T-cell (primary cell): ENCODE results near the gene EMD. TPM values are rescaled to one million over a fixed set of nuclear protein-coding genes. Genes with fewer than 3 reads are reported as not detected.

Experiments
- ATAC-seq, 4 experiments: fragments of 200-7000 bp in 3 of 4; fragments of 150-1000 bp in 1 of 4; cut with Tn5 transposase; replicated peaks in 1 of 4; 1 replicate in 3 of 4; 2 replicates in 1 of 4; pipeline ENCODE4 v1.10.0; 2021; ENCODE audit warnings: moderate library complexity in 3 of 4, mild to moderate bottlenecking in 2 of 4, moderate number of reproducible peaks in 1 of 4
- CTCF ChIA-PET, 2 donors: fragments of 300-600 bp; sonication (Branson Sonifier 250); formaldehyde crosslinking; loops; one replicate each; lab custom pipeline; 2022; ENCODE audit warnings: antibody characterized with exemption in 2 of 2; lab: Charles Lee
- POLR2A ChIA-PET, 2 donors: fragments of 300-600 bp; sonication (Branson Sonifier 250); formaldehyde crosslinking; loops; one replicate each; lab custom pipeline; 2022; ENCODE audit warnings: antibody characterized with exemption in 2 of 2; lab: Charles Lee
- DNase-seq, 35 experiments: peaks; one replicate each; pipeline versions ENCODE4 v3.0.0 to v3.0.0-alpha.2; 2013 to 2023
- H3K27ac ChIP-seq: one replicate; pipeline ENCODE4 v1.5.1; 2013; ENCODE audit warnings: low read length
- H3K27me3 ChIP-seq, 2 experiments: replicated peaks in 1 of 2; 1 replicate in 1 of 2; 2 replicates in 1 of 2; pipeline versions ENCODE4 v1.6.1 to v1.7.0; 2013; ENCODE audit warnings: low read length in 1 of 2, mixed read lengths in 1 of 2; ENCODE audit not compliant: control insufficient read depth in 2 of 2, insufficient read depth in 2 of 2; ENCODE audit errors: extremely low read depth in 1 of 2
- H3K36me3 ChIP-seq, 2 donors: 1 replicate in 1 of 2; 2 replicates in 1 of 2; pipeline versions ENCODE4 v1.6.1 to v1.7.0; 2013; ENCODE audit warnings: low read length in 1 of 2; ENCODE audit not compliant: control insufficient read depth in 2 of 2, insufficient read depth in 1 of 2; ENCODE audit errors: extremely low read depth in 1 of 2
- H3K4me1 ChIP-seq, 2 experiments: 1 replicate in 1 of 2; 2 replicates in 1 of 2; pipeline versions ENCODE4 v1.6.1 to v1.7.0; 2013; ENCODE audit warnings: low read length in 2 of 2, mixed read lengths in 1 of 2; ENCODE audit not compliant: insufficient read depth in 2 of 2, control insufficient read depth in 1 of 2; ENCODE audit errors: extremely low read depth in 1 of 2
- H3K4me3 ChIP-seq, 2 donors: 1 replicate in 1 of 2; 2 replicates in 1 of 2; pipeline versions ENCODE4 v1.5.1 to v1.7.0; 2013; ENCODE audit warnings: mild to moderate bottlenecking in 2 of 2, low read length in 1 of 2, moderate library complexity in 1 of 2; ENCODE audit not compliant: control insufficient read depth in 1 of 2; ENCODE audit errors: extremely low read depth in 1 of 2
- H3K9me3 ChIP-seq: 2 replicates; pipeline ENCODE4 v1.7.0; 2013
- H3K27ac Mint-ChIP-seq, 2 donors: one replicate each; pipeline ENCODE4 v1.8.0; 2020 to 2021; ENCODE audit warnings: mild to moderate bottlenecking in 2 of 2, mixed read lengths in 2 of 2
- H3K27me3 Mint-ChIP-seq, 2 donors: one replicate each; pipeline ENCODE4 v1.8.0; 2021 to 2022; ENCODE audit warnings: mixed read lengths in 2 of 2
- H3K36me3 Mint-ChIP-seq: one replicate; pipeline ENCODE4 v1.8.0; 2021; ENCODE audit warnings: mixed read lengths
- H3K4me1 Mint-ChIP-seq, 3 donors: one replicate each; pipeline ENCODE4 v1.8.0; 2020 to 2022; ENCODE audit warnings: mixed read lengths in 3 of 3, mild to moderate bottlenecking in 1 of 3
- H3K4me3 Mint-ChIP-seq, 3 donors: one replicate each; pipeline ENCODE4 v1.8.0; 2020 to 2022; ENCODE audit warnings: mild to moderate bottlenecking in 3 of 3, mixed read lengths in 3 of 3, moderate library complexity in 3 of 3
- H3K9me3 Mint-ChIP-seq, 3 donors: one replicate each; pipeline ENCODE4 v1.8.0; 2020 to 2022; ENCODE audit warnings: mixed read lengths in 3 of 3
- WGBS: methylation state at CpG from one replicate; pipeline ENCODE4 v1.1.5; 2013; ENCODE audit warnings: missing lambda C conversion rate; ENCODE audit not compliant: insufficient coverage; 5-methylcytosine and 5-hydroxymethylcytosine counted together
- total RNA-seq, 35 experiments: library from RNA in 6 of 35; stranded (reverse) in 6 of 35; fragments of 120-200 nt in 1 of 35; gene quantifications; one replicate each; pipeline versions ENCODE4 v1.2.1 to v1.2.4 and lab custom pipeline; 2013 to 2026

The EMD gene
- total RNA-seq, 5 donors from 2014 or later (not counting 1 experiment from before 2014, with no cell fraction given), result 73.4 to 136 (median 80.4) TPM

DNA sequence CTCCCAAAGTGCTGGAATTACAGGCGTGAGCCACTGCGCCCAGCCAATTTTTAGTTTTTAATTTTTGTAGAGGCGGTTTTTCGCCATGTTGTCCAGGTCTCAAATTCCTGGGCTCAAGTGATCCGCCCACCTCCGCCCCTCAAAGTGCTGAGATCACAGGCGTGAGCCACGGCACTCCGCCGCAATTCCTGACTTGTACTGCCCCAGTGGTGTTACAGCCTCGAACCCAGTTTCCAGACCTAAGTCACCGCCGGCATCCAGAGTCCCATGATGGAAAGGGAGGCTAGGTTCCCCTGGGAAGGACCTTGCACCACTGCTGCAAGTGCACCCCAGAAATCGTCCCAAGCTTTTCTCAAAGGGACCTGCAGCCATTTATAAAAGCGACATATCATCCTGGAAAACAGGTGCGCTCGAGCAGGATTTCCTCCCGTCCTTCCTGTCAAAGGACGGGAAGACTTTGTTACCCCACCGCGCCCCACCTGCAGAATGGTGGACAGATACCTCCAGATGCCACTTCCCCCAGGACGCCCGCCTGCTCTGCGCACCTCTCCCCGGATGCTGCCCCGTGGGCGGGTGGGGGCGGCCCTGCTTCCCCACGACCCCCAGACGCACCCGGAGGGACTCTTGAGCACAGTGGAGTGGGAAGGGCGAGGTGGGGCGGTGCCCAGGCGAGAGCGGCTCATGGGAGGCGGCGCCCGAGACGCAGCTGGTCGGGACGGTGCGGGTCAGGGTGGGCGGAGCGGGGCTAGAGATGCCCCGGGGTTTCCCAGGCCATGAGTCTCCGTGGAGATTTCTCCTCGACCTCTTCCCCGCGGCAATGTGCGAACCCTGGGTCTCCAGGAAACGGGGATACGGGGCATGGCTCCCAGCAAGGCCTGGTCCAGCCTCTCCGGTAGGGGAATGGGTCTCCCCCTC lies 18.1 kb downstream of the EMD start:
- Mint-ChIP-seq H3K4me3 (peak overlapping the region; percentile 97 to 100 (median 99)), H3K4me1 (peaks cover 20 to 30% (median 22%) of the 10 kb centered on the region in 3 donors), H3K27me3 (no peaks in the 10 kb centered on the region), H3K27ac (peak overlapping the region; percentile 99 to 100), H3K36me3 (peaks cover 23% of the 10 kb centered on the region), H3K9me3 (no peaks in the 10 kb centered on the region)
- H3K27me3 ChIP-seq, result no peaks in the 10 kb centered on the region
- DNase-seq (peak in 14 of 35 experiments; percentile 11 to 60 (median 26)), ATAC-seq (peak; percentile 17 to 48 (median 39))
- H3K4me3 ChIP-seq, result peak overlapping the region; percentile 72 to 95
- H3K36me3 ChIP-seq, result peaks cover 0 to 20% of the 10 kb centered on the region in 2 donors
- ChIA-PET POLR2A (interaction anchor here in 1 of 2 donors (0.6 kb wide), 1 partner anchor 13 kb away, joined by 3 read pairs; no protein-coding TSS in a partner anchor), CTCF (interaction anchor here in 1 of 2 donors (0.6 kb wide), 1 partner anchor 10 kb away, joined by 4 read pairs; no protein-coding TSS in a partner anchor)
- H3K27ac ChIP-seq, result peak overlapping the region; percentile 99
- H3K4me1 ChIP-seq, result peaks cover 3 to 32% of the 10 kb centered on the region in 2 experiments
- 4% methylated on average over 28 of the region's 53 CpGs for WGBS
- no peaks in the 10 kb centered on the region for H3K9me3 ChIP-seq

GRCh38 chrX:154397888-154398667 lies 19.0 kb downstream of the EMD start, which contains the start of gene RPL10:
Gene RPL10, plus strand, starts transcription at chrX:154398377. Its CDS starts 143 bp downstream, at chrX:154398520.
- DNase-seq (peak; percentile 67 to 93 (median 84)), ATAC-seq (peak; percentile 75 to 83 (median 77))
- H3K4me3 Mint-ChIP-seq, result peak within 1 kb of the TSS; percentile 97 to 100 (median 99)
- CTCF ChIA-PET, result interaction anchor here in 1 of 2 donors (0.6 kb wide), 2 partner anchors 9 kb away, joined by 4 to 8 read pairs; no protein-coding TSS in a partner anchor
- H3K27ac ChIP-seq, result peak within 1 kb of the TSS; percentile 99
- no peaks in the 10 kb centered on the region for H3K27me3 ChIP-seq
- H3K27me3 Mint-ChIP-seq, result no peaks in the 10 kb centered on the region
- H3K4me1 ChIP-seq, result peaks cover 3 to 32% of the 10 kb centered on the region in 2 experiments
- under 1% methylated on average over 57 of the region's 69 CpGs for WGBS
- POLR2A ChIA-PET, result interaction anchor here in 1 of 2 donors (0.6 kb wide), 1 partner anchor 12 kb away, joined by 3 read pairs; no protein-coding TSS in a partner anchor
- peak within 1 kb of the TSS; percentile 99 to 100 for H3K27ac Mint-ChIP-seq
- no peaks in the 10 kb centered on the region for H3K9me3 Mint-ChIP-seq
- peaks cover 20 to 30% (median 22%) of the 10 kb centered on the region in 3 donors for H3K4me1 Mint-ChIP-seq
- H3K9me3 ChIP-seq, result no peaks in the 10 kb centered on the region
- peaks cover 0 to 20% of the 10 kb centered on the region in 2 donors for H3K36me3 ChIP-seq
- H3K36me3 Mint-ChIP-seq, result peaks cover 23% of the 10 kb centered on the region
- H3K4me3 ChIP-seq, result peak within 1 kb of the TSS; percentile 72 to 95

DNA sequence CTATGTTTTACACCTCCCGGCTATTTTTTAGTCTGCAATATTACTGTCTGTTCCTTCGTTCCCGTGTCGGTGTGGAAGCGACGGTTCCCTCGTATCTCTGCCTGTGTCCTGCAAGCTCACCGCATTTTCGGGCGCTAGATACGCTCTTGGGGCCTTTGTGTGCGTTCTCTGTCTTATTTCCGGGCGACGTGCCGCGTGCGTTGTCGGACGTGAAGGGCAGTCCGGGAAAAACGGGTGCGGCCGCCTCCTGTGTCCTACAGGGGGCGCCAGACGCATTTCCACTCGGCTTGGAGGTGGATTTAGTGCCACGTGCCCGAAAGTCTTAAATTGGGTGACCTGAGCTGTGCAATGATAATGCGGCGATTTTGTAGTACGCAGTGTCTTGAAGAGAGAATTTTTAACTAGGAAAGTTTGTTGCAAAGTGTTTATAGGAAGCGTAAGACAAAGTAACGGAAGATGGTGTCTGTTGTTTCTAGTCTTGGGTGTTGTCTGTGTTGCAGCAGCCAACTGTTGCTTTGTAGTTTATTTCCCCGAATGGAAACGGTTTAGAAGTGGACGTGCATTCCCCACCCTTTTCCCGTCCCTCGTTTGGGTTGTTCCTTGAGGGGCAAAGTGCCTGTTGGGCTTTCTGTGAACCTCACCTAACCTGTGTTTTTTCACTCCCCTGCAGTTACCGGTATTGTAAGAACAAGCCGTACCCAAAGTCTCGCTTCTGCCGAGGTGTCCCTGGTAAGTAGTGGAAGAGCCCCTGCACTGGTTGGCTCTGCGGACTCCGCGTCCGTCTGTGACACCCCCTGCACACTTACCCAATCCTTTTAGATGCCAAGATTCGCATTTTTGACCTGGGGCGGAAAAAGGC lies 19.8 kb downstream of the EMD start:
- 0% methylated on average over 34 of the region's 49 CpGs for WGBS
- peaks cover 3 to 32% of the 10 kb centered on the region in 2 experiments for H3K4me1 ChIP-seq
- peaks cover 0 to 20% of the 10 kb centered on the region in 2 donors for H3K36me3 ChIP-seq
- ATAC-seq (peak; percentile 47 to 63 (median 56)), DNase-seq (peak; percentile 67 to 88 (median 77))
- no peaks in the 10 kb centered on the region for H3K9me3 ChIP-seq
- ChIA-PET POLR2A (interaction anchor here (0.6 kb wide), 2 partner anchors 9 to 81 kb away, joined by 3 to 8 read pairs; no protein-coding TSS in a partner anchor), CTCF (interaction anchor here (0.6 kb wide), 2 partner anchors 8 to 77 kb away, joined by 8 to 9 read pairs; no protein-coding TSS in a partner anchor)
- Mint-ChIP-seq H3K9me3 (no peaks in the 10 kb centered on the region), H3K27ac (peak overlapping the region; percentile 99 to 100), H3K4me1 (peaks cover 20 to 30% (median 22%) of the 10 kb centered on the region in 3 donors), H3K36me3 (peaks cover 23% of the 10 kb centered on the region), H3K27me3 (no peaks in the 10 kb centered on the region), H3K4me3 (peak overlapping the region; percentile 97 to 100 (median 99))
- peak overlapping the region; percentile 72 to 95 for H3K4me3 ChIP-seq
- H3K27me3 ChIP-seq, result no peaks in the 10 kb centered on the region
- H3K27ac ChIP-seq, result peak overlapping the region; percentile 99

DNA sequence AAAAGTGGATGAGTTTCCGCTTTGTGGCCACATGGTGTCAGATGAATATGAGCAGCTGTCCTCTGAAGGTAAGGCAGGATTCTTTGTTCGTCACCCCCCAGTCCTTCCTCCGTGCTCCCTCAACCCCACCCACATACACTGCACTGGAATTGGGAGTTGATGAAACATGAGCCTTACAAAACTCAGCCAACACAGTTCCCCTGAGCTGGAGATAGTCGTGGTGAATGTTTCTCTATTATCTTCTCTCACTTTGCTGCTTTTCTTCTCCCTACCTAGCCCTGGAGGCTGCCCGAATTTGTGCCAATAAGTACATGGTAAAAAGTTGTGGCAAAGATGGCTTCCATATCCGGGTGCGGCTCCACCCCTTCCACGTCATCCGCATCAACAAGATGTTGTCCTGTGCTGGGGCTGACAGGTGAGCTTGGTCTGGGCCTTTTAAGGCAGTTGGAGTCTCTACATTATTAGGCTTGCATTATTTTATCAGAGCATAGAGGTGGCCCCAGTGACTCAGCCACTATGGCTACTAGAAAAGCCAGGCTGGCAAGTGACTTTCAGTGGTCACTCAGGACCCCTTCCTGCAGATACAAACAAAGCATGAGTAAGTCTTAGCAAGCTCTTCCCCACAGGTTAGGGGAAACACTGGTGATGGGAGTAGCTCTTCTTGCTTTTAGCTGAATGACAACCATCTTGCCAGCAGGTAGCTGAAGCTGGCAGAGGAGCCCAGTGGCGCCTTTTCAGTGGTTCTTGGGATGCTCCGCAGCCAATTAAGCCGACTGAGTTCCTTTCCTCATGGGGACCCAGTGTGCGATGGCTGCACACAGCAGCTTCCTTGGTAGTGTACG lies 20.7 kb downstream of the EMD start:
- Histone ChIP-seq H3K4me3 (peak overlapping the region; percentile 72 to 95), H3K27ac (peak overlapping the region; percentile 99), H3K36me3 (peaks cover 0 to 20% of the 10 kb centered on the region in 2 donors), H3K27me3 (no peaks in the 10 kb centered on the region), H3K9me3 (no peaks in the 10 kb centered on the region), H3K4me1 (peaks cover 3 to 32% of the 10 kb centered on the region in 2 experiments)
- 100% methylated on average over 1 of the region's 14 CpGs for WGBS
- H3K27me3 Mint-ChIP-seq, result no peaks in the 10 kb centered on the region
- POLR2A ChIA-PET, result interaction anchor here in 1 of 2 donors (0.5 kb wide), 1 partner anchor 263 kb away, joined by 3 read pairs; no protein-coding TSS in a partner anchor
- DNase-seq (peak in 25 of 35 experiments; percentile 16 to 56 (median 36)), ATAC-seq (no peak)
- CTCF ChIA-PET, result interaction anchor here (0.6 to 0.8 kb wide), 3 partner anchors 78 to 577 kb away, joined by 3 to 9 read pairs (median 3); no protein-coding TSS in a partner anchor
- H3K4me3 Mint-ChIP-seq, result peak overlapping the region; percentile 97 to 100 (median 99)
- H3K4me1 Mint-ChIP-seq, result peaks cover 20 to 30% (median 22%) of the 10 kb centered on the region in 3 donors
- H3K9me3 Mint-ChIP-seq, result no peaks in the 10 kb centered on the region
- H3K36me3 Mint-ChIP-seq, result peaks cover 23% of the 10 kb centered on the region
- peak overlapping the region; percentile 99 to 100 for H3K27ac Mint-ChIP-seq
